ENCODE data around the gene HOXD3. TPM values are rescaled to one million over a fixed set of nuclear protein-coding genes. Genes with fewer than 3 reads are reported as not detected.

The HOXD3 gene
- total and polyA plus RNA-seq, 4 donors: 1.5 to 13.4 (median 6.0) TPM

GRCh38 chr2:176162911-176163671 is 6.0 kb downstream of the HOXD3 start:
- 54% methylated on average over 29 of the region's 29 CpGs for WGBS, 2 donors
- DNase-seq: no peak
- H3K36me3 ChIP-seq (ENCODE audit: control insufficient read depth in 1 of 2, insufficient read depth in 2 of 2, low read length in 1 of 2): no peaks in the 10 kb centered on the region
- H3K9me3 ChIP-seq (ENCODE audit: control insufficient read depth, low read length): peaks cover 1% of the 10 kb centered on the region
- no peak for ATAC-seq (ENCODE audit: low FRiP score)
- no peak overlapping the region for H3K4me3 ChIP-seq (ENCODE audit: low read length in 2 of 2)
- intact Hi-C loops (cut with DNase I): no loop called here
- peaks cover 0 to 5% of the 10 kb centered on the region in 2 donors for H3K27me3 ChIP-seq (ENCODE audit: control insufficient read depth in 1 of 2, insufficient read depth in 2 of 2, low read length in 1 of 2)
- H3K4me1 ChIP-seq (ENCODE audit: control insufficient read depth in 1 of 2, insufficient read depth in 2 of 2, low read length in 2 of 2): no peaks in the 10 kb centered on the region
- no peak overlapping the region for H3K27ac ChIP-seq (ENCODE audit: low read depth in 1 of 2, low read length in 2 of 2)

DNA sequence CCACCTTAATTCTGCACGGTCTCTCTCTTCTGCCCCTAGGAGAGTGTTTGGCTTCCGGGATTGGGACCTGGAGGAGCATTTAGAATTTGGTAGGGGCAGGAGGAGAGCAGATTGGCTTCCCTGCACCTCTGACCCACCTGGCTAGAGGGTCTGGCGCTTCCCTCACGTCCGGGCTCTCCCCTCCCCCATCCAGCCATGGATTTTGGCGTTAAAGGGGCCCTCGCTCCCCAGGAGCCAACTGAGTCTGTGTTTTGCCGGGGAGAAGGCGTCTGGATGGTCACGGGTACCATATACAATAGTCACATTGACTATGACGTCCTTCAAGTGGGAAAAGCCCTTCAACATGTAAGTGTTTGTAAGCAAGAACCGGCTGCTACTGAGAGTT is 6.6 kb downstream of the HOXD3 start:
- Histone ChIP-seq H3K4me3 (ENCODE audit: low read length in 2 of 2) (no peak overlapping the region), H3K27ac (ENCODE audit: low read depth in 1 of 2, low read length in 2 of 2) (no peak overlapping the region), H3K36me3 (ENCODE audit: control insufficient read depth in 1 of 2, insufficient read depth in 2 of 2, low read length in 1 of 2) (no peaks in the 10 kb centered on the region), H3K4me1 (ENCODE audit: control insufficient read depth in 1 of 2, insufficient read depth in 2 of 2, low read length in 2 of 2) (no peaks in the 10 kb centered on the region), H3K9me3 (ENCODE audit: control insufficient read depth, low read length) (peaks cover 1% of the 10 kb centered on the region), H3K27me3 (ENCODE audit: control insufficient read depth in 1 of 2, insufficient read depth in 2 of 2, low read length in 1 of 2) (peaks cover 0 to 5% of the 10 kb centered on the region in 2 donors)
- ATAC-seq (ENCODE audit: low FRiP score) (no peak), DNase-seq (no peak)
- intact Hi-C loops (cut with DNase I): no loop called here
- 73 to 80% methylated on average over 12 of the region's 12 CpGs for WGBS, 2 donors

DNA sequence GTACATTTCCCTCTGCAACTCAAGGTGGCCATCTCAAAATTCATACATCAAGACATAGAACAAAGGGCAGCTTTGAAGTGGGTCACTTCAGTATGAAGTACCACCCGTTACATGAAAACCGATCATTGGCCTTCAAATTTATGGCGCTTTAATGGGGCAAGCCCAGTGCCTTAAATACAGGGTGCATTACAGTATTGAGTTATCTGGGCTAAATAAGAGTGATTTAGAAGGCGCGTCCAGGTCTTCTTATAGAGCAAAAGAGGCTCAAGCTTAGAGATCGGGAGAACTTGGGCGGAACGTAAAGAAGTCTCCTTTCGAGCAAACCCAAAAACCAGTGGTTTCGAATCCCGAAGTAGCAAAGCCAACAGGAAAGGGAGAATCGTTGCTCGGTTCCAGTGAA is 7.1 kb downstream of the HOXD3 start:
- Histone ChIP-seq H3K9me3 (ENCODE audit: control insufficient read depth, low read length) (peaks cover 1% of the 10 kb centered on the region), H3K4me1 (ENCODE audit: control insufficient read depth in 1 of 2, insufficient read depth in 2 of 2, low read length in 2 of 2) (no peaks in the 10 kb centered on the region), H3K27me3 (ENCODE audit: control insufficient read depth in 1 of 2, insufficient read depth in 2 of 2, low read length in 1 of 2) (peaks cover 0 to 5% of the 10 kb centered on the region in 2 donors), H3K4me3 (ENCODE audit: low read length in 2 of 2) (no peak overlapping the region), H3K27ac (ENCODE audit: low read depth in 1 of 2, low read length in 2 of 2) (no peak overlapping the region), H3K36me3 (ENCODE audit: control insufficient read depth in 1 of 2, insufficient read depth in 2 of 2, low read length in 1 of 2) (no peaks in the 10 kb centered on the region)
- no peak for DNase-seq
- WGBS, 2 donors: 72 to 74% methylated on average over 13 of the region's 13 CpGs
- ATAC-seq (ENCODE audit: low FRiP score): no peak
- intact Hi-C loops (cut with DNase I): no loop called here

DNA sequence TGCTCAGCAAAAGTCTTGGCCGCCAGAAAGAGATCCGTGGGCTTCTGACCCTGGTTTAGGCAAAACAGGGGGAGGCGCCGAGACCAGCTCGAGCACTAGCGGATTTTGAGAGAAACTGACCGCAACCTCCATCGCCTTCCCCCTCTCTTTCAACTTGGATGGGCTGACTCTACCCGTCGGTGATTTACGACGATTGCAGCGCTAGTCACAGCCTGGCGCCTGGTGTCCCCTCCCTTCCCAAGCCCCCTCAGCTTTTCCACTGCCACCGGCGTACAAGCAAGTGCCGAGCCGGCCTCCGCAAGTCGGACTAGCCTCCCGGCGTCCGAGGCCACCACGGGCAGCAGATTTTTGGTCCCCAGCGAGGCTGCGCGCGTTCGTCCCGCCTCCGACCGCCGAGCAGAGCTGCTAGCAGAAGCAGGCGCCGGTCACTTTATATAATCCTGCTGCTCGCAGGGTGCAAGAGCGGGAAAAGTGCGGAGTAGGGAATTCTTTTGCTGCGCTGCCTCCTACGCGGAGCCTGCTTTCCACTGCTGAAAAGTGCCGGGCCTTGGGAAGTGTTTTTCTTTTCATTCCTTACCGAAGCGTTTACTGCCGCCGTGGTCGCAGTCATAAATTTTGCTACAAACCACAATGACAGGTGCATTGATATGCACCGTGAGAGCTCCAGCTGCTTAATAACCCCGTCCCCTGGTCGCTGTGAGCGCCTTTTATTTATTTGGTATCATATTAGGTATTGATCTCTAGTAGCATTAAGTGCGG is 7.7 kb downstream of the HOXD3 start:
- peaks cover 1% of the 10 kb centered on the region for H3K9me3 ChIP-seq (ENCODE audit: control insufficient read depth, low read length)
- ATAC-seq (ENCODE audit: low FRiP score) (no peak), DNase-seq (no peak)
- no peaks in the 10 kb centered on the region for H3K4me1 ChIP-seq (ENCODE audit: control insufficient read depth in 1 of 2, insufficient read depth in 2 of 2, low read length in 2 of 2)
- H3K27ac ChIP-seq (ENCODE audit: low read depth in 1 of 2, low read length in 2 of 2): no peak overlapping the region
- intact Hi-C loops (cut with DNase I): no loop called here
- H3K27me3 ChIP-seq (ENCODE audit: control insufficient read depth in 1 of 2, insufficient read depth in 2 of 2, low read length in 1 of 2): peaks cover 0 to 5% of the 10 kb centered on the region in 2 donors
- WGBS, 2 donors: 22 to 32% methylated on average over 52 of the region's 52 CpGs
- H3K36me3 ChIP-seq (ENCODE audit: control insufficient read depth in 1 of 2, insufficient read depth in 2 of 2, low read length in 1 of 2): no peaks in the 10 kb centered on the region
- H3K4me3 ChIP-seq (ENCODE audit: low read length in 2 of 2): no peak overlapping the region

DNA sequence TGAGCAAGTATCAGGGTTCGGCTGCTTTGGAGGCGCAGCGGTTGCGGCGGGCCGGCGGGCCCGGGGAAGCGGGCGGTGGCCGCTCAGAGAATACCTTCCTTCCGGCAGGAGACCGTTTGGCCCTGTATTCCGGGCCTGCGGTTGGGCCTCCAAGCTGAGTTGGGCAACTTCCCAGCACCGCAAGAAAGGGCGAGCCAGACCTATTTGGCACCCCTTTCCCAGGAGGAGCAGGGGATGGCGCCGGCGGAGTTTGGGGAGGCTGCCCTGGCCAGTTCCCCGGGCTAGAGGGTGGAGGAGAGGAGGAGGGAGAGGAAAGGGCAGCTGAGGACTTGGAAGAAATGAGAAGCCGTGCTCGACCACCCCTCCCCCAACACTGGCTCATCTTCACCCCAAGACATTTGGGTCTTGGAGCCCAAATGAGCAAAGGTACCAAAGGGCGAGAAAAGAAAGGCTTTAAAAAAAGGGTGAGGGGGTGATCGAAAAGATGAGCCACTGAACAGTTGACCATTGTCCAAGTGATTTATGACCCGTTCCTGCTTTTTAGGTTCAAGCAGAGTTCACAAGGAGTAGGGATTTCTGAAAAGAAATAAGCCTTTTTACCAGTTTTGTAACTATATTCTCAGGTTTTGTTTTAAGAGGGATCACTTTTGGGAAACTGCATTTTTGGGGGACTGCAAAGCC is 8.4 kb downstream of the HOXD3 start:
- Histone ChIP-seq H3K27me3 (ENCODE audit: control insufficient read depth in 1 of 2, insufficient read depth in 2 of 2, low read length in 1 of 2) (peaks cover 0 to 5% of the 10 kb centered on the region in 2 donors), H3K27ac (ENCODE audit: low read depth in 1 of 2, low read length in 2 of 2) (no peak overlapping the region), H3K36me3 (ENCODE audit: control insufficient read depth in 1 of 2, insufficient read depth in 2 of 2, low read length in 1 of 2) (no peaks in the 10 kb centered on the region), H3K4me1 (ENCODE audit: control insufficient read depth in 1 of 2, insufficient read depth in 2 of 2, low read length in 2 of 2) (no peaks in the 10 kb centered on the region), H3K9me3 (ENCODE audit: control insufficient read depth, low read length) (peaks cover 1% of the 10 kb centered on the region), H3K4me3 (ENCODE audit: low read length in 2 of 2) (no peak overlapping the region)
- 47 to 48% methylated on average over 26 of the region's 26 CpGs for WGBS, 2 donors
- ATAC-seq (ENCODE audit: low FRiP score): peak; percentile 17
- intact Hi-C loops (cut with DNase I): no loop called here
- DNase-seq: no peak

GRCh38 chr2:176166272-176166671 is 9.2 kb downstream of the HOXD3 start:
- H3K4me1 ChIP-seq (ENCODE audit: control insufficient read depth in 1 of 2, insufficient read depth in 2 of 2, low read length in 2 of 2): no peaks in the 10 kb centered on the region
- no peak overlapping the region for H3K4me3 ChIP-seq (ENCODE audit: low read length in 2 of 2)
- ATAC-seq (ENCODE audit: low FRiP score) (no peak), DNase-seq (no peak)
- intact Hi-C loops (cut with DNase I): no loop called here
- H3K27me3 ChIP-seq (ENCODE audit: control insufficient read depth in 1 of 2, insufficient read depth in 2 of 2, low read length in 1 of 2): peaks cover 0 to 5% of the 10 kb centered on the region in 2 donors
- H3K27ac ChIP-seq (ENCODE audit: low read depth in 1 of 2, low read length in 2 of 2): no peak overlapping the region
- peaks cover 1% of the 10 kb centered on the region for H3K9me3 ChIP-seq (ENCODE audit: control insufficient read depth, low read length)
- WGBS, 2 donors: 79 to 92% methylated on average over 2 of the region's 2 CpGs
- no peaks in the 10 kb centered on the region for H3K36me3 ChIP-seq (ENCODE audit: control insufficient read depth in 1 of 2, insufficient read depth in 2 of 2, low read length in 1 of 2)

DNA sequence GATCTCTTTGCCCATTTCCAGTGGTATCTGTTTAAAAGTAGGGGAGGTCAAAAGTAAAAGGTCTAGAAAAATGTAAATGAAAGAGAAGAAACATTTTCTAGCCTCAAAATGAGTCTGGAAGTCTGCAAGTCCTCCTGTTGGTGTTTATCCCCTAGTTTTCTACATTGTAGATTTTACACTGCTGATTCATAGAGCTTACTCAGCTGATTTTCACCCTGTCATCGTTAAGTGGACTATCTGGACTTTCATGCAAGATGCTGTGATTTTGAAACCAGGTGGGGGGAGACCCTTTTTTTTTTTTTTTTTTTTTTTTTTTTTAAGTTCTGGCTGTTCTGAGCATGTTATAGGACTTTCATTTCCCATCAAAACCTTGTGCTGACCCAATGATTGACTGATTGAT is 10.3 kb downstream of the HOXD3 start:
- H3K27ac ChIP-seq (ENCODE audit: low read depth in 1 of 2, low read length in 2 of 2): no peak overlapping the region
- H3K9me3 ChIP-seq (ENCODE audit: control insufficient read depth, low read length): peaks cover 1% of the 10 kb centered on the region
- H3K27me3 ChIP-seq (ENCODE audit: control insufficient read depth in 1 of 2, insufficient read depth in 2 of 2, low read length in 1 of 2): peaks cover 0 to 3% of the 10 kb centered on the region in 2 donors
- H3K4me3 ChIP-seq (ENCODE audit: low read length in 2 of 2): no peak overlapping the region
- WGBS, 2 donors: 71 to 81% methylated on average over 1 of the region's 1 CpG
- DNase-seq (no peak), ATAC-seq (ENCODE audit: low FRiP score) (no peak)
- no peaks in the 10 kb centered on the region for H3K4me1 ChIP-seq (ENCODE audit: control insufficient read depth in 1 of 2, insufficient read depth in 2 of 2, low read length in 2 of 2)
- H3K36me3 ChIP-seq (ENCODE audit: control insufficient read depth in 1 of 2, insufficient read depth in 2 of 2, low read length in 1 of 2): no peaks in the 10 kb centered on the region
- intact Hi-C loops (cut with DNase I): no loop called here

- Histone ChIP-seq H3K9me3 (ENCODE audit: control insufficient read depth, low read length) (peaks cover 1% of the 10 kb centered on the region), H3K27ac (ENCODE audit: low read depth in 1 of 2, low read length in 2 of 2) (no peak overlapping the region), H3K36me3 (ENCODE audit: control insufficient read depth in 1 of 2, insufficient read depth in 2 of 2, low read length in 1 of 2) (no peaks in the 10 kb centered on the region), H3K4me1 (ENCODE audit: control insufficient read depth in 1 of 2, insufficient read depth in 2 of 2, low read length in 2 of 2) (no peaks in the 10 kb centered on the region), H3K27me3 (ENCODE audit: control insufficient read depth in 1 of 2, insufficient read depth in 2 of 2, low read length in 1 of 2) (peaks cover 0 to 3% of the 10 kb centered on the region in 2 donors), H3K4me3 (ENCODE audit: low read length in 2 of 2) (no peak overlapping the region)
- intact Hi-C loops (cut with DNase I): no loop called here
- 89 to 90% methylated on average over 5 of the region's 5 CpGs for WGBS, 2 donors
- DNase-seq: no peak
- no peak for ATAC-seq (ENCODE audit: low FRiP score)
Observed at GRCh38 chr2:176169181-176169580, 12.1 kb downstream of the HOXD3 start.
